Neuronal stem cell (in vitro differentiated cells): ENCODE data around the gene MTCH1.

Experiments used
- DNase-seq: peaks from one replicate; pipeline ENCODE4 v3.0.0-alpha.2; 2013; ENCODE audit warnings: low spot score
- H2AFZ ChIP-seq: one replicate; pipeline ENCODE4 v1.6.1; 2013; ENCODE audit warnings: mild to moderate bottlenecking, low read length, inconsistent platforms
- H2AK5ac ChIP-seq: 2 replicates; pipeline ENCODE4 v1.6.1; 2013; ENCODE audit warnings: low read depth, mild to moderate bottlenecking, inconsistent platforms, low read length, moderate library complexity, mixed read lengths
- H2BK120ac ChIP-seq: 2 replicates; pipeline ENCODE4 v1.6.1; 2013; ENCODE audit warnings: low read depth, mild to moderate bottlenecking, inconsistent platforms, low read length, moderate library complexity, mixed read lengths
- H2BK12ac ChIP-seq: one replicate; pipeline ENCODE4 v1.6.1; 2013; ENCODE audit warnings: low read length, inconsistent platforms
- H2BK15ac ChIP-seq: 2 replicates; pipeline ENCODE4 v1.6.1; 2013; ENCODE audit warnings: mild to moderate bottlenecking, low read length, inconsistent platforms, mixed read lengths
- H2BK5ac ChIP-seq: one replicate; pipeline ENCODE4 v1.6.1; 2013; ENCODE audit warnings: inconsistent platforms, mild to moderate bottlenecking, low read length, moderate library complexity
- H3K14ac ChIP-seq: one replicate; pipeline ENCODE4 v1.6.1; 2013; ENCODE audit warnings: low read length, inconsistent platforms
- H3K18ac ChIP-seq: 2 replicates; pipeline ENCODE4 v1.6.1; 2013; ENCODE audit warnings: low read length, inconsistent platforms
- H3K23ac ChIP-seq: 2 replicates; pipeline ENCODE4 v1.6.1; 2013; ENCODE audit warnings: low read depth, mild to moderate bottlenecking, mixed read lengths, low read length, inconsistent platforms; ENCODE audit not compliant: poor library complexity
- H3K27ac ChIP-seq: replicated peaks from 3 replicates; pipeline ENCODE4 v1.5.1; 2013; ENCODE audit warnings: low read length, inconsistent platforms
- H3K27me3 ChIP-seq, 3 experiments: 2 replicates each; pipeline ENCODE4 v1.6.1; 2013; ENCODE audit warnings: low read length in 3 of 3, mild to moderate bottlenecking in 2 of 3, inconsistent platforms in 1 of 3, low read depth in 1 of 3, mixed read lengths in 1 of 3, moderate library complexity in 1 of 3; ENCODE audit not compliant: control insufficient read depth in 3 of 3, insufficient read depth in 3 of 3
- H3K36me3 ChIP-seq, 2 donors: replicated peaks in 1 of 2; 2 replicates each; pipeline ENCODE4 v1.6.1; 2013; ENCODE audit warnings: low read length in 2 of 2; ENCODE audit not compliant: control insufficient read depth in 2 of 2, insufficient read depth in 2 of 2
- H3K4ac ChIP-seq: 2 replicates; pipeline ENCODE4 v1.6.1; 2013; ENCODE audit warnings: inconsistent platforms, mild to moderate bottlenecking, low read length, moderate library complexity
- H3K4me1 ChIP-seq, 2 donors: 1 replicate in 1 of 2; 2 replicates in 1 of 2; pipeline ENCODE4 v1.6.1; 2013; ENCODE audit warnings: low read length in 2 of 2, low read depth in 1 of 2; ENCODE audit not compliant: control insufficient read depth in 2 of 2, insufficient read depth in 1 of 2
- H3K4me2 ChIP-seq: one replicate; pipeline ENCODE4 v1.6.1; 2013; ENCODE audit warnings: mild to moderate bottlenecking, low read length, inconsistent platforms; ENCODE audit not compliant: insufficient read depth, poor library complexity, severe bottlenecking
- H3K4me3 ChIP-seq, 2 donors: 2 replicates each; pipeline ENCODE4 v1.5.1; 2013; ENCODE audit warnings: low read length in 2 of 2, mild to moderate bottlenecking in 2 of 2, inconsistent platforms in 1 of 2, moderate library complexity in 1 of 2
- H3K79me1 ChIP-seq: one replicate; pipeline ENCODE4 v1.6.1; 2013; ENCODE audit warnings: low read depth, mild to moderate bottlenecking, inconsistent platforms, low read length, moderate library complexity
- H3K9ac ChIP-seq: one replicate; pipeline ENCODE4 v1.6.1; 2013; ENCODE audit warnings: mild to moderate bottlenecking, low read depth, low read length, inconsistent platforms; ENCODE audit not compliant: poor library complexity
- H3K9me3 ChIP-seq, 2 donors: replicated peaks in 1 of 2; 2 replicates each; pipeline versions ENCODE3 to v1.6.1; 2013; ENCODE audit warnings: low read length in 2 of 2, mild to moderate bottlenecking in 2 of 2, inconsistent platforms in 1 of 2, low read depth in 1 of 2, mixed read lengths in 1 of 2, moderate library complexity in 1 of 2; ENCODE audit not compliant: control insufficient read depth in 2 of 2, insufficient read depth in 1 of 2
- H4K8ac ChIP-seq: one replicate; pipeline ENCODE4 v1.6.1; 2013; ENCODE audit warnings: low read depth, mild to moderate bottlenecking, inconsistent platforms, low read length, moderate library complexity
- H4K91ac ChIP-seq: one replicate; pipeline ENCODE4 v1.6.1; 2013; ENCODE audit warnings: low read length, low read depth, mild to moderate bottlenecking, inconsistent platforms; ENCODE audit not compliant: poor library complexity
- WGBS, 2 donors: extraction: QIAGEN DNeasy Blood & Tissue Kit; methylation state at CpG; one replicate each; pipeline ENCODE4 v1.1.7; 2013; ENCODE audit warnings: missing lambda C conversion rate in 2 of 2, mixed read lengths in 1 of 2; ENCODE audit not compliant: insufficient read length in 2 of 2, insufficient replicate concordance in 1 of 2; ENCODE audit errors: extremely low coverage in 2 of 2; 5-methylcytosine and 5-hydroxymethylcytosine counted together

The MTCH1 gene

DNA sequence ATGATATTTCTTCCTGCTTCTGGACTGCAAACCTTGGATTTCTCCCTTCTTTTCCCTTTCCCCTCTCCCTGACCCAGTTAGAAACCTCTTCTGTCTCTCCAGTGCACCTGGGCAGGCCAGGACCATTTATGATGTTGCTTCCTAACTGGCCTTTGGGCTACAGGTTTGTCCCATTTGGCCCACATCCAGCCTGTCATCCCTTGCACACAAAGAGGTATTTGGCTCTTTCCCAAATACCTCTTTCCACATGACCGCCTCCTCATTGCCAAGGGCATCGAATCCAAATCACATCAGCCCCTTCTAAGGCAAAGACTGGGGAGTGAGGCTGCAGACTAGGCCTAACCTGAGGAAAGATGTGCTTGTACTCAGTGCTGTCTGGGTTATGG is 33.1 kb upstream of the MTCH1 start:
- Histone ChIP-seq H2AFZ (peak overlapping the region; percentile 62), H3K23ac (no peak overlapping the region), H4K8ac (no peak overlapping the region), H4K91ac (no peak overlapping the region), H3K14ac (no peak overlapping the region), H3K4me2 (no peak overlapping the region), H3K4ac (no peak overlapping the region), H2BK12ac (no peak overlapping the region), H3K27ac (no peak overlapping the region), H2AK5ac (no peak overlapping the region), H3K9ac (no peak overlapping the region), H3K79me1 (no peaks in the 10 kb centered on the region), H2BK120ac (no peak overlapping the region), H3K18ac (no peak overlapping the region), H2BK5ac (no peak overlapping the region), H3K4me3 (no peak overlapping the region), H3K36me3 (no peaks in the 10 kb centered on the region), H3K27me3 (peaks cover 0 to 10% (median 2%) of the 10 kb centered on the region in 3 experiments), H3K4me1 (peaks cover 8 to 18% of the 10 kb centered on the region in 2 donors), H3K9me3 (no peaks in the 10 kb centered on the region), H2BK15ac (no peak overlapping the region)
- no peak for DNase-seq
- WGBS, 2 donors = no CpG with 5 or more reads among the region's 2 CpGs

DNA sequence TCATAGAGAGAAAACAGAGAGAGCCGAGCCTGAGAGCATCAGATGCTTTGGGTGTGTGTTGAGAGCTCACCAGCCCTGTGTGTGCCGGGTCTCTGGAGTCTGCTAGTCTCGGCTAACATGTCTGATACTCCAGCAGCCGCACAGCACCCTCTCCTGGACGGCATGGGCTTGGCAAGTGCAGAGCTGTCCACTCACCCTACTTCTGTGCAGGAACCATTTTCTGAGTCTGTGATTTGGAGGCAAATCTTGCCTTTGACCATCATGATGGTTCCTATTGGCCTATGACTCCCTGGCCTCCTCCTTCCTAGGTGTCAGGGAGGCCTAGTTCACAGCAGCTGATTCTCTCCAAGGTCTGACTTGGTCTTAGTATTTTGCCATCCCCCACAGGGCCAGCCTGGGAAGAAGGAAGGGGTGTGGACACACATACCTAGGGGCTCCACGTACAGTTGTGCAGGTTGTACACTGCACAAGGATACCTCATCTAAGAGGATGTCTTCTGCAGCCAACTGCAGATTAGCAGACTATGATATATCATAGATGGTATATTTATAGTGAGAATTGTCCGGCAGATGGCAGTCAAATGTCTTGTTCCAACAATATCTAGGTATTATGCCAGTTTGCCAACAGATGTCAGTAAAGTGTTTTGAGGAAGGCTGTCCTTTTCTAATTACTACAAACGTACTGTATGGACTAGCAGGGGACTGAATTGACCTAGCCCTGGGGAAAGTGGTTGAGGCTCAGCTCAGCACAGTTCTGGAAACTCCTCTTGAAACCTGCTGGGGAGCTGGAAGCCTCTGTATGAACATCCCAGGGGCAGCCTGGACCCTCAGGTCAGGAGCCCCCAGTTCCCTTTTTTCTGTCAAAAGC is 32.4 kb upstream of the MTCH1 start:
- Histone ChIP-seq H2BK5ac (no peak overlapping the region), H3K79me1 (no peaks in the 10 kb centered on the region), H3K36me3 (no peaks in the 10 kb centered on the region)

DNA sequence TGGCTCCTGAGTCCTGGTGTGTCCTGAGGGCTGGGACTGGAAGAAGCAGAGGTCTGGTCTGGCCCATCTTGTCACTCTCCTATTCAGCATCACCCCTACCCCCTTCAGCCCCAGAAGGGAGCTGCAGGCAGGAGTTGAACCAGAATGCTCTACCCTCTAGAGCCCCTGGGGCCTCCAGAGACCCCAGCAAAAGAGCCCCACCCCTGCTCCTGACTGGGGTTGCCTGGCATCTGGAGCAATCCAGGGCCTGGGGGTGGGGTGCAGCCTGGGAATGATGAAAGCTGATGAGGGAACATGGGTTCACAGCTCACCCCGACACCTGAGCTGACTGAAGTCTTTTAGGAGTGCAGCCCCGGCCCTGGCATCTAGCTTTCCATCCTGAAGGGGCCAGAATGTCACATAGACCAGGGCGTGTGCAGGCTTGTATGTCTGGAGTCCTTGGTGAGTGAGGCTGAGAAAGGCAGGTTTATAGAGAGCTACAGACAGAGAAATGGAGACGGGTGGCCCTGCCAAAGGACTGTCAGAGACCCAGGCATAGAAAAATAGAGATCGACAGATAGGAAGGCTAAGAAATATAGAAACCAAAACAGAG is 31.7 kb upstream of the MTCH1 start:
- H3K36me3 ChIP-seq = no peaks in the 10 kb centered on the region
- peak overlapping the region in 1 of 2 donors; percentile 5 for H3K4me3 ChIP-seq
- H3K9me3 ChIP-seq = no peaks in the 10 kb centered on the region
- H3K23ac ChIP-seq = no peak overlapping the region
- no peak overlapping the region for H3K4me2 ChIP-seq
- H3K9ac ChIP-seq = no peak overlapping the region
- H2BK120ac ChIP-seq = no peak overlapping the region
- H2BK5ac ChIP-seq = no peak overlapping the region
- H3K27ac ChIP-seq = no peak overlapping the region
- H2BK12ac ChIP-seq = no peak overlapping the region
- H4K91ac ChIP-seq = peak overlapping the region; percentile 89
- peaks cover 8 to 18% of the 10 kb centered on the region in 2 donors for H3K4me1 ChIP-seq
- peaks cover 0 to 4% (median 2%) of the 10 kb centered on the region in 3 experiments for H3K27me3 ChIP-seq
- H2BK15ac ChIP-seq = no peak overlapping the region
- peak overlapping the region; percentile 17 for H2AK5ac ChIP-seq
- no peak overlapping the region for H3K4ac ChIP-seq
- no CpG with 5 or more reads among the region's 5 CpGs for WGBS, 2 donors
- H4K8ac ChIP-seq = no peak overlapping the region
- no peaks in the 10 kb centered on the region for H3K79me1 ChIP-seq
- H3K14ac ChIP-seq = no peak overlapping the region
- H3K18ac ChIP-seq = no peak overlapping the region
- no peak for DNase-seq
- H2AFZ ChIP-seq = peak overlapping the region; percentile 85

More for the DNA sequence above, 32.4 kb upstream of the MTCH1 start:
- Histone ChIP-seq H3K14ac (no peak overlapping the region), H4K91ac (no peak overlapping the region), H3K27me3 (peaks cover 0 to 10% (median 2%) of the 10 kb centered on the region in 3 experiments), H2BK120ac (no peak overlapping the region), H3K18ac (no peak overlapping the region), H3K4me3 (peak overlapping the region in 1 of 2 donors; percentile 5), H3K9me3 (no peaks in the 10 kb centered on the region), H2BK12ac (no peak overlapping the region), H2AFZ (peak overlapping the region; percentile 85), H2AK5ac (no peak overlapping the region), H4K8ac (no peak overlapping the region), H3K9ac (no peak overlapping the region), H2BK15ac (no peak overlapping the region), H3K4me2 (no peak overlapping the region), H3K4ac (no peak overlapping the region), H3K23ac (no peak overlapping the region), H3K4me1 (peaks cover 8 to 18% of the 10 kb centered on the region in 2 donors), H3K27ac (no peak overlapping the region)
- no CpG with 5 or more reads among the region's 8 CpGs for WGBS, 2 donors
- peak; percentile 76 for DNase-seq

DNA sequence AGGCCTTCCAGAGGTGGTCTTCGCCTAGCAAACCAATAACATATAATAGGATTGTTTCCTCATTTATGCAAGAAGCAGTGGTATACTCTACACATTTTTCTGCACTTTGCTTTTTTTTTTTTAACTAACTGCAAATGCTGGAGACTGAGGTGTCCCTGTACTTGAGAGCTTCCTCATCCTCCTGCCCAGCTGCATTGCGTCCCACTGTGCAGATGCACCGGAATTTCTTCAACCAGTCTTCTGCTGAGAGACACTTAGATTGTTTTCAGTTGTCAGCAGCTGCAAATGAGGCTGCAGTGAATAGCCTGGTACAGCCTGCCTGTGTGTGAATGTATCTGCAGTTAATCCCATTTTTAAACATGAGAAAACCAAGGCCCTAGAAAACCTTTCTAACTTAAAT is 31.0 kb upstream of the MTCH1 start:
- no peak for DNase-seq
- Histone ChIP-seq H2AFZ (peak overlapping the region; percentile 85), H3K79me1 (no peaks in the 10 kb centered on the region), H3K9me3 (no peaks in the 10 kb centered on the region), H4K91ac (no peak overlapping the region), H3K27ac (no peak overlapping the region), H4K8ac (no peak overlapping the region), H3K23ac (no peak overlapping the region), H2BK5ac (no peak overlapping the region), H2BK15ac (no peak overlapping the region), H3K4me1 (peaks cover 8 to 18% of the 10 kb centered on the region in 2 donors), H2AK5ac (no peak overlapping the region), H3K9ac (no peak overlapping the region), H3K27me3 (peaks cover 0 to 5% (median 2%) of the 10 kb centered on the region in 3 experiments), H3K36me3 (no peaks in the 10 kb centered on the region), H3K4ac (no peak overlapping the region), H3K14ac (no peak overlapping the region), H3K18ac (no peak overlapping the region), H2BK120ac (no peak overlapping the region), H3K4me2 (no peak overlapping the region), H2BK12ac (no peak overlapping the region), H3K4me3 (no peak overlapping the region)
- WGBS, 2 donors = no CpG with 5 or more reads among the region's 3 CpGs
